ENCODE measurements around the gene EFR3B.

DNA sequence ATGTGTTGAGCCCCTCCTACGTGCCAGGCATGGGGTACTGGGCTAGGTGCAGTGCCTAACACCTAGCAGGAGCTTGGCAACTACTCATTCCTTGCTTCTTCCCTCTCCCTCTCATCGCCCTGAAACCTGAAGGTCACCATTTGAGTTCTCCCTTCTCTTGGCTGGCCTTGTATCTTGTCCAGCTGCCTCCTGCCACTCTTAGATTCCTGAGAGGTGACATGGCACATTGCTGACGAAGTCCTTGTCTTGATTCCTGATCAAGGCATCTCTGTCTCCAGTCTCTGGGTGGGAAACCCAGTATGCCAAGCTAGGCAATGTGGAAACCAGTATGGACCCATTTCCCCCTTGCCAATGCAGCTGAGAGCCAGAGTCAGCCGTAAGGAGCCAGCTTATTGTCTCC is 9.0 kb upstream of the EFR3B start:
- TF ChIP-seq, protein P1, sequence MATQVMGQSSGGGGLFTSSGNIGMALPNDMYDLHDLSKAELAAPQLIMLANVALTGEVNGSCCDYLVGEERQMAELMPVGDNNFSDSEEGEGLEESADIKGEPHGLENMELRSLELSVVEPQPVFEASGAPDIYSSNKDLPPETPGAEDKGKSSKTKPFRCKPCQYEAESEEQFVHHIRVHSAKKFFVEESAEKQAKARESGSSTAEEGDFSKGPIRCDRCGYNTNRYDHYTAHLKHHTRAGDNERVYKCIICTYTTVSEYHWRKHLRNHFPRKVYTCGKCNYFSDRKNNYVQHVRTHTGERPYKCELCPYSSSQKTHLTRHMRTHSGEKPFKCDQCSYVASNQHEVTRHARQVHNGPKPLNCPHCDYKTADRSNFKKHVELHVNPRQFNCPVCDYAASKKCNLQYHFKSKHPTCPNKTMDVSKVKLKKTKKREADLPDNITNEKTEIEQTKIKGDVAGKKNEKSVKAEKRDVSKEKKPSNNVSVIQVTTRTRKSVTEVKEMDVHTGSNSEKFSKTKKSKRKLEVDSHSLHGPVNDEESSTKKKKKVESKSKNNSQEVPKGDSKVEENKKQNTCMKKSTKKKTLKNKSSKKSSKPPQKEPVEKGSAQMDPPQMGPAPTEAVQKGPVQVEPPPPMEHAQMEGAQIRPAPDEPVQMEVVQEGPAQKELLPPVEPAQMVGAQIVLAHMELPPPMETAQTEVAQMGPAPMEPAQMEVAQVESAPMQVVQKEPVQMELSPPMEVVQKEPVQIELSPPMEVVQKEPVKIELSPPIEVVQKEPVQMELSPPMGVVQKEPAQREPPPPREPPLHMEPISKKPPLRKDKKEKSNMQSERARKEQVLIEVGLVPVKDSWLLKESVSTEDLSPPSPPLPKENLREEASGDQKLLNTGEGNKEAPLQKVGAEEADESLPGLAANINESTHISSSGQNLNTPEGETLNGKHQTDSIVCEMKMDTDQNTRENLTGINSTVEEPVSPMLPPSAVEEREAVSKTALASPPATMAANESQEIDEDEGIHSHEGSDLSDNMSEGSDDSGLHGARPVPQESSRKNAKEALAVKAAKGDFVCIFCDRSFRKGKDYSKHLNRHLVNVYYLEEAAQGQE (IDR thresholded peaks at IDR 0.05; ENCODE audit: low read depth, low read length), result no peak
- TF ChIP-seq SRF (IDR thresholded peaks at IDR 0.05; ENCODE audit: low read depth in 2 of 2, low read length in 2 of 2) (no peak), MYC (IDR thresholded peaks at IDR 0.05; ENCODE audit: insufficient read depth, insufficient read length, insufficient replicate concordance, low read length, severe bottlenecking) (no peak)
